HG03064 (cell line): Measurements from ENCODE around the gene GABBR1.

Experiments used
- ATAC-seq: cut with Tn5 transposase; IDR thresholded peaks from one replicate; pipeline ENCODE4 v1.9.1; 2021; ENCODE audit warnings: low read depth; ENCODE audit not compliant: unreplicated experiment

GABBR1 gene

GRCh38 chr6:29577544-29577943 is 55.4 kb downstream of the GABBR1 start:
- no peak for ATAC-seq

GRCh38 chr6:29576056-29576455 is 56.9 kb downstream of the GABBR1 start:
- no peak for ATAC-seq

GRCh38 chr6:29567991-29568390 is 65.0 kb downstream of the GABBR1 start:
- ATAC-seq, result no peak

- ATAC-seq, result no peak
Measured at GRCh38 chr6:29567541-29567940, 65.4 kb downstream of the GABBR1 start.

DNA sequence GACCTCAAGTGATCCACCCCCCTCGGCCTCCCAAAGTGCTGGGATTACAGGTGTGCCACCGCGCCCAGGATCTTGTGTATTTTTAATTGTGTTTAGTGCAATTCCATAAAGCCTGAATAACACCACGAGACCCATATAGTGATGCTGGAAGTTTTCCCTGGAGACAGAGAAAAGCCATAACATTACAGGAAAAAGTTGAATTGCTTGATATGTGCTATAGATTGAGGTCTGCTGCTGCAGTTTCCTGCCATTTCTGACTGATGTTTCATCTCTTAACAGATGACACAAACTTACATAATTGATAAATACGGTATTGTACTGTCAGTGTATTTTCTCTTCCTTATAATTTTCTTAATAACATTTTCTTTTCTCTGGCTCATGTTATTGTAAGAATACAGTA is 66.1 kb downstream of the GABBR1 start:
- ATAC-seq, result no peak

GRCh38 chr6:29564875-29565274 is 68.1 kb downstream of the GABBR1 start:
- ATAC-seq, result no peak

DNA sequence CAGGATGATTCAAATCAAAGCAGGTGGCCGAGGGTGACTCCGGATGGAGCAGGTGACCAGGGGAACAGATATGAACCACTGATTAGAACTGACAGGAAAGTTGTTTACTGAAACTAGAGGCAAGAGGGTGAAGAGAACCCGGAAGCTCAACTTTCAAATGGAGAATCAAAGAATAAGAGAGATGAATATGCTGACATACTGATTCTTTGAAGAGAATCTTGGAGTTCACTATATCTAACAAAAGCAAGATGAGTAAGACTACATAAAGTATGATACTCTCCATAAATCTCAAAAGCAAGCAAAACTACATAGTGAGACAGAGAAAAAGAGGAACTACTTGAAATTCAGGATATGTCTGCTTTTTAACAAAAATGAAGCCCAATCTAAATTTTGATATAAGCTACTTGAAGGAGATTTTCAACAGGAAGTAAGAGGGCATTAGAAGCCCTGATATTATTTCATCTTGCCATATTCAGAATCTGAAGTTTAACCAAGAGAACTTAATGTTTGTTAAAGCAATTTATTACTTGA is 69.5 kb downstream of the GABBR1 start:
- ATAC-seq, result no peak

DNA sequence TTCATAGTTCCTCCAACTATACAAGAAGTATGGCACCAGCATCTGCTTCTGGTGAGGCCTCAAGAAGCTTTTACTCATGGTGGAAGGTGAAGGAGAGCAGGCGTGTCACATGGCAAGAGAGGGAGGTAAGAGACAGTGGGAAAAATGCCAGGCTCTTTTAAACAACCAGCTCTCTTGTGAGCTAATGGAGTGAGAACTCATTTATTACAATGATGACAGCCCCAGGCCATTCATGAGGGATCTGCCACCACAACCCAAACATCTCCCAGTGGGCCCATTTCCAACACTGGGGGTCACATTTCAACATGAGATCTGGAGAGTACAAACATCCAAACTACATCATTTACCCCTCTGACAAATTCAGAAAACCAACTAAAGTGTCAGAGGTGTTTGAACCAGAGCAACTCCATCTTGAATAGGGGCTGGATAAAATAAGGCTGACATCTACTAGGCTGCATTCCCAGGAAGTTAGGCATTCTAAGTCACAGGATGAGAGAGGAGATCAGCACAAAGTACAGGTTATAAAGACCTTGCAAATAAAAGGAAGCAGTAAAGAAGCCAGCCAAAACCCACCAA is 71.3 kb downstream of the GABBR1 start:
- no peak for ATAC-seq

DNA sequence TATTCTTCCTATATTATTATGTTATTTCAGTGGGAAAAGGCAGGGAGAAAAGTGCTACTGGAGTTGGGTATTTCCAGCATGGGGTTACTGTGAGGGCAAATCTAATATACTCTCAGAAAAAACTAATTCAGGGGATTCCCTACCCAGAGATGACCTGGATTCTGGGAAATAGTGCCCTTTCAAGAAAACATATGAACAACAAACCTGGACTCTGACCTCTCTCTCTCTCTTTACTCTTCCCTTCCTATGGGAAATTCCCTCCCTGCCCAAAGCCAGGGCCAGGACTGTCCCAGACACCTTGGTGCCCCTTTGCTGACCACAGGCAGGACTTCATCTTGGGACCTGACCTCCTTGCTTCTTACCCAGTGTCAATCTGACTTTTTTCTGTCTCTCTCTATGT is 71.9 kb downstream of the GABBR1 start:
- ATAC-seq, result no peak

DNA sequence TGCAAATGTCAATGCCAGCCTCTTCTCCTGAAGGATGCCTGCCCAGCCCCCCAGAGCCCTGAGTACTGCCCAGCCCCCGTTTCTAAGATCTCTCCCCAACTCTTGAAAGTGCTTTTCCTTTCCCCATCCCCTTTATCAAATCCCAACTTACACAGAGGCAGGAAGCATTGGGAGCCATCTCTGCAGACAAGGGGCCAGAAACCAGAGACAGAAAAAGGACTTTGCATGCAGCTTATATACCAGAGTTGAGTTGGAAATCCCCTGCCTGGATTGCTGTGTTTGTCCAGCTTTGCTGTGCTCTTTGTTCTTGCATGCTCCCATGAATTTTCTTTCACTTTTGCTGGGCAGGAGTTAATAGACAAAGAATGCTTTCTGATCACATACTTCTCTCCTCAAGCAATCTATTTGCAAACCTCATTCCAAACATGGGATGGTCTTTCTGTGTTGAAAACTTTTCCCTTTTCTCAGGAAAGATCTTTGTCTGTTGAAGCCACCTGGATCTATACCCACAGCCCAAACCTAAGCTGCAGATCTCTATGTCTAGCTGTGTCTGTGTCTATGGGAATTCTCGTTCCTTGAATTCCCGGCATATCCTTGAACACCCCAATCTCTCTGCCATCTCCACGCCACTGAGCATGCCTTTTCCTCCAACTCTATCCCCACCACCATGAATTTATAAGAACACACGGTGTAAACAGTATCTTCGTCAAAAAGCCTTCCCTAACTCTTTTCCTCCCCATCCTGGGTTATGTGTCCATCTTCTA is 73.3 kb downstream of the GABBR1 start, which contains the start of gene UBD:
TSS of gene UBD (minus strand) at position 209 of the 764 bp plus-strand sequence. CDS start at position 178, 31 bp downstream.
- no peak for ATAC-seq

GRCh38 chr6:29558439-29559079 is 74.4 kb downstream of the GABBR1 start:
- ATAC-seq, result no peak

DNA sequence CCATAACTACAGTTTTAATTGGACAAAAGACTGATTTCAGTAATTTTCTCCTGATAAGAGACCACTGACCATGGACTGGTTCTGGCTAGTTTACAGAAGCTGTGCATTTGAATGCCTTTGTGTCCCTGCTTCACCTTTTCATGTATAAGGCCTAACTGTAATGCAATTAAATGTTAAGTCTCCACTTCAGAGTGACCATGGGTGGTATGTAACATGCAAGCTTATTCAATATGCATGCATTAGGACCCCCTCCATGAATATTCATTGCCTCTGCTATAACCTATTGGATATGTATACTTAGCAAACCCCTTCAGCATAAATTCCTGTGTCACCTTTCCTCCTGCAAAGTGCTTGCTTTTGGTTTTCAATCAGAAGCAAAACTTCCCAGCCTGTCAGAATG is 75.7 kb downstream of the GABBR1 start:
- no peak for ATAC-seq

- no peak for ATAC-seq
Measured at GRCh38 chr6:29554764-29555163, 78.2 kb downstream of the GABBR1 start.

DNA sequence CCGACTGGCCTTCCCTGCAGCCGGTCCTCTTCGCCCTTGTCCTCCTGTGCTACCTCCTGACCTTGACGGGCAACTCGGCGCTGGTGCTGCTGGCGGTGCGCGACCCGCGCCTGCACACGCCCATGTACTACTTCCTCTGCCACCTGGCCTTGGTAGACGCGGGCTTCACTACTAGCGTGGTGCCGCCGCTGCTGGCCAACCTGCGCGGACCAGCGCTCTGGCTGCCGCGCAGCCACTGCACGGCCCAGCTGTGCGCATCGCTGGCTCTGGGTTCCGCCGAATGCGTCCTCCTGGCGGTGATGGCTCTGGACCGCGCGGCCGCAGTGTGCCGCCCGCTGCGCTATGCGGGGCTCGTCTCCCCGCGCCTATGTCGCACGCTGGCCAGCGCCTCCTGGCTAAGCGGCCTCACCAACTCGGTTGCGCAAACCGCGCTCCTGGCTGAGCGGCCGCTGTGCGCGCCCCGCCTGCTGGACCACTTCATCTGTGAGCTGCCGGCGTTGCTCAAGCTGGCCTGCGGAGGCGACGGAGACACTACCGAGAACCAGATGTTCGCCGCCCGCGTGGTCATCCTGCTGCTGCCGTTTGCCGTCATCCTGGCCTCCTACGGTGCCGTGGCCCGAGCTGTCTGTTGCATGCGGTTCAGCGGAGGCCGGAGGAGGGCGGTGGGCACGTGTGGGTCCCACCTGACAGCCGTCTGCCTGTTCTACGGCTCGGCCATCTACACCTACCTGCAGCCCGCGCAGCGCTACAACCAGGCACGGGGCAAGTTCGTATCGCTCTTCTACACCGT is 79.5 kb downstream of the GABBR1 start:
- no peak for ATAC-seq

DNA sequence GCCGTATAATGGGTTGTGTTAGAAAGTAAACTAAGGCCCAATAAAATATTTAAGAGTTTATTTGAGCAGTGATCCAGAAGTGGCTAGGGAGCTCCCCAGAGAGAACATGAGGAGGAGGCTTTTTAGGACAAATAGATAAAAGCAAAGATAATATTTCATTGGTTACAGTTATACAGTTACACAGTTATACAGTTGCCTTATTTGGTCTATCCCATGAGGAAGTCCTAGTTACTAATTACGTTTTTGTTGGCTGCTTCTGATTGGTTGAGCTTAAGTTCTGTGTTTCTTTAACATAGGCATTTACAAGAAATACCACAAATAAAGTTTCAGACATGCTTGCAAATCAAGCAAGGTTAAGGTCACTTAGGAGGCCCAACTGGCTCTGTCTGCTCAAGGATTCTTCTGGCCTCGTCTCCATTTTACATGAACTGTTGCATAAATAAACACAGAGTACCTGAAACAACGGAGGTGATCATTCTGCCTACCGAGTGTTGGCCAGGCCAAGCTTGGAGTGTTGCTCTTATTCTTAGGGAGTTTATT is 80.4 kb downstream of the GABBR1 start:
- ATAC-seq, result no peak

GRCh38 chr6:29547573-29547972 is 85.4 kb downstream of the GABBR1 start:
- no peak for ATAC-seq

DNA sequence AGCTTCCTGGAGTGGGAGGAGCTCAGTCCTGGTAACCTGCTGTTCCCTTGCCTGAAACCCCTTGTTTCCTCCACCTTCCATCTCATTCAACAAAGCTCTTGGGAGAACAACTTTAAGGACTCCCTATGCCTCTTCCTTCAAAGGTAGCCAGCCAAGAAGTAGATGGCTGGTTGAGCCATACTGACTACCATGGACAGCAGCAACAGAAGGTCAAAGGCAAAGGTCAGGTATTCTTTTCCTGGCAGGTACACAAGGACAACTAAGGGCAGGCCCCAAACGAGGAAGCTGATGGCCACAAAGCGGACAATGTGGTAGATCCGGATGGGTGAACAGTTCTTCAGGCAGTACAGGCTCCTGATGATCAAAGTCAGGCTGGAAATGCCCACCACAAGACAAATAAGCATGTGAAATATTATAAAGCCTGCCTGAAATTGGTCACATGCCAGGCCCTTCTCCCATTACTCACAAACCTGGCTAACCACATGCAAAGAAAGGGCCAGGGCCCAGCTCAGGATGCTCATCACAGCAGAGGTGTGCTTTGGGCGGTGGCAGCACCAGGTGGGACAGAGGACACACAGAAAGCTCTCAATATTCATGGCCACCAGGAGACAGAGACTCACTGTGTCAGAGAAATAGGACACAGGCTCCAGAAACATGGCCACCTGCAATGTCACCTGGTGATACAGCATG is 95.1 kb downstream of the GABBR1 start:
- ATAC-seq, result no peak

DNA sequence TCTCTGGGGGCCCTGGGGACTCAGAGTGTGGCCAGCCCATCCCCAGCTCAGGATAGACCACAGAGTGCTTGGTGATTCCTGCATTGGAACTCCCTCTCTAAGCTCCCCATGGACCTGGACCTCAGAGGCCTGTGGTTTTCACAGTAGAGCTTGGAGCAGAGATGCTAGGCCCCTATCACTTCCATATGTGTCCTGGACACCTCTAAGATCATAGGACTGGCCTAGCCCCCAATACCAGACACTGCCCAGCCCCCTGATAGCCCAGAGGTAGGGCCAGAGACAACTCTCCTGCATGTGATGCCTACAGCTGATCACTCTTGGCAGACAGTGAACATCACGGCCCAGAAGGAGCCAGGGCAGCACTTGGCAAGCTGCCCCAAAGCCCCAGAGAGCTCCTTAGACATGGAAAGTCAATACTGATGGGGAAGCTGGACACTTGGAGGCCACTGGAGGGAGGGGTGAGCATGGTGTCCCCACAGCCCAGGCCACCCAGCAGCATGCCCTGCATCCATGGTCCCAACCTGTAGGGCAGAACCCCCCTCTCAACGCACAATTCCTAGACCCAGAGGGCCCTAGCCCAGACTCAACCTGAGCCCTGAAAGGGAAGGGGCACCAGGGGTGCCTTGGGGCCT is 100.5 kb downstream of the GABBR1 start:
- no peak for ATAC-seq

GRCh38 chr6:29531668-29532067 is 101.3 kb downstream of the GABBR1 start:
- ATAC-seq, result no peak
